GM18511 (cell line): ENCODE data around the gene TRAF7.
"Not testable (repeated sequence)": the region's sequence is repeated elsewhere in the genome, so short reads cannot be mapped to it uniquely, and the experiment has no call there.

Experiments used
- ATAC-seq: cut with Tn5 transposase; IDR thresholded peaks from one replicate; pipeline ENCODE4 v1.9.1; 2021; ENCODE audit warnings: mild to moderate bottlenecking, moderate library complexity; ENCODE audit not compliant: unreplicated experiment

The TRAF7 gene

GRCh38 chr16:2155091-2155950 is at the start of gene TRAF7:
Gene TRAF7 (plus strand): TSS chr16:2155782. CDS start chr16:2163921, 8,139 bp downstream.
- peak; percentile 88 for ATAC-seq

DNA sequence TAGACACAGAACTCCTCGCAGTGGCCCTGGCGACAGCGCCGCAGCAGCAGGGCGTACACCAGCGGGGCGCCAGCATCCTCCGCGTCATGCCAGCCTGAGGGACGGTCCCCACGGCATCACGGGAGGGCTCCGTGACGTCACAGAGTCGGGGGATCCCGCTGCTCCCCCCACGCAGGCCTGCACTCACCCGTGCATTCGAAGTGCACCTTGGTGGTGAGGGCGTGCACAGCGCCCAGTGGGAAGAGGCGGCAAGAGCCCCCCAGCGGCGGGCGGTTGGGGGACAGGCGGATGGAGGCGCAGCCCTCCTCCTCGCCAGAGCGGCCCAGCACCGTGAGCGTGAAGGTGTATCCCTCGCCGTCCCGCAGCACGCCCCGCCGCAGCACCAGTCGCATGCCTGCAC is 49.4 kb upstream of the TRAF7 start:
- ATAC-seq = not testable (repeated sequence)

- ATAC-seq = not testable (repeated sequence)
These were observed 48.3 kb upstream of the TRAF7 start for GRCh38 chr16:2107121-2107790.

GRCh38 chr16:2107791-2108125 is 47.8 kb upstream of the TRAF7 start:
- ATAC-seq = not testable (repeated sequence)

GRCh38 chr16:2108446-2109270 is 46.9 kb upstream of the TRAF7 start:
- ATAC-seq = not testable (repeated sequence)

- ATAC-seq = not testable (repeated sequence)
These were observed 46.4 kb upstream of the TRAF7 start for GRCh38 chr16:2109271-2109580.

GRCh38 chr16:2109872-2110271 is 45.7 kb upstream of the TRAF7 start:
- ATAC-seq = not testable (repeated sequence)

DNA sequence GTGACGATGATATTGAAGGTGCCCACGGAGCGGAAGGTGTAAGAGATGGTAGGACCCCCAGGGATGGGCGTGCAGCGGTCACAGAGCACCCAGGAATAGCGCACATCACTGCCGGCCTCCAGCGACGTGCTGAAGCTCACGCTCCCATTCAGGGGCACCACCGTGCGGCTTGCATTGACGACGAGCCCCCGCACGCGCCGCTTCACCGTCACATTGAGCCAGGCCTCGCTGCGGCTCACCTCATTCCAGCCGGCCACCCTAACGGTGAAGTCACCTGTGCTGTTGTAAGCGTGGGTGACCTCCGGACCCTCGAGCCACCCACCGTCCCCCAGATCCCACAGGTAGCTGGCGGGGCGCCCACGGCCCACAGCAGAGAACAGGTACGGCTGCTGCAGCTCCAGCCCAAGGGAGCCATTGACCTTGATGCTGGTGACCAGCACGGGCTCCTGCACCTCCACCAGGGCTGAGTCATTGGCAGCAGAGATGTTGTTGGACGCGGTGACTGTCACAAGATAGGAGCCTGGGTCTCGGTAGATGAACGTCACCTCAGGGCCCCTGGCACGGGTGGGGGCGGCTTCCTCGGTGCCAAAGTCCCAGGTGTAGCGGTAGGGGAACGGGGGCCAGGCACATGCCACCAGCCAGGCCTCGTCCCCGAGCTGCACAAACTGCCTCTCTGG is 45.1 kb upstream of the TRAF7 start:
- ATAC-seq = not testable (repeated sequence)

GRCh38 chr16:2111009-2111353 is 44.6 kb upstream of the TRAF7 start:
- ATAC-seq = not testable (repeated sequence)

GRCh38 chr16:2111412-2112335 is 43.9 kb upstream of the TRAF7 start:
- not testable (repeated sequence) for ATAC-seq

- not testable (repeated sequence) for ATAC-seq
These were observed 43.0 kb upstream of the TRAF7 start for GRCh38 chr16:2112539-2113106.

DNA sequence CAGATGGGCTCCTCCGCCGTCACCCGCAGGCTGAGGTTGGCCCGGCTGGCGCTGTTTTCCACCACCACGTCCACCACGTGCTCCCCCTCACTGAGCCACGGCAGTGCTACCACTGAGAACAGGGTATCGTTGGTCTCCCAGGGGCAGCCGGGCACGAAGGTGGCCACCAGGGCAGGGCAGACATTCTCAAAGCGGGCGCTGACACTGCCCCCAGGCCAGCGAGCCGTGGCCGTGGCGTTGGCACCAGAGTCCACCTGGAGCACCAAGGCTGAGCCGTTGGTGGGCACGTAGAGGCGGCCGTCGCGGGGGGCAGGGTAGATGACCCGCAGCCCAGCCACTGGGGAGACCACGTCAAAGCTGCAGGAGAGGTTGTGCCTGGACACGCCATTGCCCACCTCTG is 41.4 kb upstream of the TRAF7 start:
- ATAC-seq = not testable (repeated sequence)

DNA sequence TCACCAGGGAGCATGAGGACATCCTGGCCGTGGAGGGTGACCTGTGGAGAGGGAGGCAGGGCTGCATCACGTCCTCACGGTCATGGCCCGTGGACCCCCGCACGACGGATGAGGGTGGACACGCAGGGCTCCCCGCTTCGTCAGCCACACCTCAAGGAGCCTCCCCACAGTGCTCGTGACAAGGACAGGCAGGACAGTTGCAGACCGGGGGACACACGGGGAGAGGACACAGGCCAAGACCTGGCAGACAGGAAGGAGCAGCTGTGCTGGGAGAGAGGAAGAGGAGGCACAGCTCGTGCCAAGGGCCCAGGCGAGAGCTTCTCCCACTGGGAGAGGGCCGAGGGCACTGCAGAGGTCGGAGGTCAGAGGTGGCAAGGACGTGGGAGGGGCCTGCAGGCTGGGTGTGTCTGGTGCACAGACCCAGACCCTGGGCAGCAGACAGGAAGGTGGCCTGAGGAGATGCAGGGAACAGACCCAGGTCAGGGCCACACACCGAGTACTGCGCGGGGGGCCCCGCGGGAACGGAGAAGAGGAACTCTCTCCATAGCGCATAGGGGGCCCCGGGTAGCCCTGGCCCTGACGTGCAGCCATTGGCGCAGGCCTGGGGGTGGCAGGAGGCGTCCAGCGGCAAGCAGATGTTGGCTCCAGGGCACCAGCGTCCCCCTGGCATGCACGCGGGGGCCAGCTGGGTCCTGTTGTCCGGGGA is 40.5 kb upstream of the TRAF7 start:
- ATAC-seq = not testable (repeated sequence)

DNA sequence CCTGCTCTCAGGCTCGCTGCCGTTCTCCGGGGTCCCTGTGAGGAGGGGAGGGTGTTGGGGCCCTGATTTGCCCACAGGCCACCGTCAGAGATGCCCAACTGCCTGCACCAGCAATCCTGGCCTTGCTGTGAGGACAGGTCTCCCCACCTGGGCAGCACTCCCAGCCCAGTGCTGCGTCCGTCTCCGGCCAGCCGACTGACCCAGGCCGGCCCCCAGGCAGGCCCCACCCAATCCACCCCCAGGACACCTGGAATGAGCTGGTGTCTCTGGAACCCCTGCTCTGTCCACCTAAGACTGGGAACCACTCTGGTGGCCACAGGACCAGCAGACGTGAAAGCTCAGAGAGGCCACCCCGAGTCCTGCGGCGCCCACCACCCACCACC is 40.0 kb upstream of the TRAF7 start:
- no peak for ATAC-seq

- not testable (repeated sequence) for ATAC-seq
These were observed 39.2 kb upstream of the TRAF7 start for GRCh38 chr16:2116428-2116827.

- not testable (repeated sequence) for ATAC-seq
These were observed 38.2 kb upstream of the TRAF7 start for GRCh38 chr16:2117341-2117740.

DNA sequence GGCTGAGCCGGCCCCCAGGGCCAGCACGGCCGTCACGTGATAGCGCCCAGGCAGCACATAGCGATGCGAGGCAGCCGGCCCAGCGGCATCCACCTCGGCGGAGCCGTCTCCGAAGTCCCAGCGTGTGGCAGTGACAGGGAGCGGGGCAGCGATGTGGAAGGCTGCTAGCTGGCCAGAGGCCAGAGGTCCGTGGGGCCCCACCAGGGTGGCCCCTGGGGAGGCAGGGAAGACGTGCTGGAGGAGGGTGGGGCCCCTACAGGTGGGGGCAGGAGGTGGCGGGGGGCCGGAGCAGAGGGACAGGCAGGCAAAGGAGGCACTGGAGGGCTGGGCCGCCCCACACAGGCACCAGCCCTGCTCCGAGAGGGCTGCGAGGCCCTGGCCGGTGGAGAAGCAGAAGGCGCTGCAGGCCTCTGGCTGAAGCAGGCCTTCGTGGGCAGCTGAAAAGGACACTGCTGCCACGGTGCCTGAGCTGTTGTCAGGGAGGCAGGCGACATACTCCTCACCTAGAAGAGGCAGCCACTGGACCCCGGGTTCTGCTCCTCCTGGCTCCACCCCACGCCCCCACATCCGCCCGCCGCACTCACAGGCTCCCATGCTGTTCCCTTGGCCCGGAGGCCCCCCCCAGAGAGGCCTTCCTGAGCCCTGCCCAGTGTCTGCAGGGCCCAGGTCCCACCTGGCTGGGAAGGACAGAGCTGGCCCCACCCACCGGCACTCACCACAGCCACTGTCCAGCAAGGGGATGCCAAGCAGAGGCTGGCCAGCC is 37.4 kb upstream of the TRAF7 start:
- ATAC-seq = not testable (repeated sequence)

- ATAC-seq = not testable (repeated sequence)
These were observed 34.3 kb upstream of the TRAF7 start for GRCh38 chr16:2121325-2121724.
